OCI-LY7 (cell line): ENCODE measurements around the gene PRTN3.

Source experiments
- EZH2phosphoT487 ChIP-seq: fragments of 200-600 bp; sonication (generic); IDR thresholded peaks from 2 replicates; pipeline ENCODE4 v1.6.1; 2018; ENCODE audit warnings: low read depth, borderline replicate concordance, mild to moderate bottlenecking, mixed run types, antibody characterized with exemption, low read length, moderate library complexity, mixed read lengths
- TF ChIP-seq, protein P1 (sequence below): fragments of 200-600 bp; sonication (generic); conservative IDR thresholded peaks from 2 replicates; pipeline ENCODE4 v1.5.1; 2014; ENCODE audit warnings: mild to moderate bottlenecking, antibody characterized with exemption, low read length, moderate library complexity, mixed read lengths

DNA sequence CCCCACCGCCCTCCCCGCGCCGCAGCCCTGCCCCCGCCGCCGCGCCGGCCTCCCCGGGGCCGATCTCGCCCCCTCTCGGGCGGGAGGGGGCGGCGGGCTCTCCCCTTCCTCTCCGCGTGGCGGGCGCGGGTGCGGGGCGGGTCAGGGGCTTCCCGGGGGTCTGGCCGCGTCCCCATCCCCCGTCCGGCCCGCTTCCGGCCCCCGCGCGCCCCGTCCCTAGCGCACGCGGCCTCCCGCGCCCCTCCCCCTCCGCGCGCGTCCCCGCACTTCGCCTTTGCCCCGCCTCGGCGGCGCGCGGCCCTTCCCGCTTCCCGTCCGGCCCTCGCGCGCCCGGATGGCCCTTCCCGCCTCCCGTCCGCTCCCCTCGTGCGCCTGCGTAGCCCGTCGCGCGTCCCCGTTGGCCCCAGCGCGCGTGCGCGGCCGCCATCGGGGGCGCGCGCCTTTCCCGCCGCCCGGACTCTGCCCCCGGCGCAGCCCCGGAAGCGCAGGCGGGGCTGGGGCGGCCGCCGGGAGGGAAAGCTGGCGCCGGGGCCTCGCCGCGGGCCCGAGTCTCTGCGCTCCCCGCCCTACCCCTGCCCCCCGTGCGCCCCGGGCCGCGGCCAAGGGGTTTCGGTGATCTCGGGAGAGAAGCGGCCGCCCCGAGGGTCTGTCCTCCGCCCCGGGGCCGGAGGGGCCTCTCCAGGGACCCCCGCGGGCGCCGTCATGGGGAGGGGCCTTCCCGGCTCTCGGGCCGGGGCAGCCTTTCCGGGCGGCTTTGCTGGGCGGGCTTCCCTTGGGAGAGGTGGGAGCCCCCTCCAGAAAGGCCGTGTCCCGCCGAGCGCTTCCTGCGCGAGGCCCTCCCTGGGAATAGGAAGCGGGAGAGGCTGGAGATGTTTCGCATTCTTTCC, 43.0 kb upstream of the PRTN3 start:
- TF ChIP-seq, protein P1, sequence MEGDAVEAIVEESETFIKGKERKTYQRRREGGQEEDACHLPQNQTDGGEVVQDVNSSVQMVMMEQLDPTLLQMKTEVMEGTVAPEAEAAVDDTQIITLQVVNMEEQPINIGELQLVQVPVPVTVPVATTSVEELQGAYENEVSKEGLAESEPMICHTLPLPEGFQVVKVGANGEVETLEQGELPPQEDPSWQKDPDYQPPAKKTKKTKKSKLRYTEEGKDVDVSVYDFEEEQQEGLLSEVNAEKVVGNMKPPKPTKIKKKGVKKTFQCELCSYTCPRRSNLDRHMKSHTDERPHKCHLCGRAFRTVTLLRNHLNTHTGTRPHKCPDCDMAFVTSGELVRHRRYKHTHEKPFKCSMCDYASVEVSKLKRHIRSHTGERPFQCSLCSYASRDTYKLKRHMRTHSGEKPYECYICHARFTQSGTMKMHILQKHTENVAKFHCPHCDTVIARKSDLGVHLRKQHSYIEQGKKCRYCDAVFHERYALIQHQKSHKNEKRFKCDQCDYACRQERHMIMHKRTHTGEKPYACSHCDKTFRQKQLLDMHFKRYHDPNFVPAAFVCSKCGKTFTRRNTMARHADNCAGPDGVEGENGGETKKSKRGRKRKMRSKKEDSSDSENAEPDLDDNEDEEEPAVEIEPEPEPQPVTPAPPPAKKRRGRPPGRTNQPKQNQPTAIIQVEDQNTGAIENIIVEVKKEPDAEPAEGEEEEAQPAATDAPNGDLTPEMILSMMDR, result no peak
- TF ChIP-seq EZH2phosphoT487, result no peak
